Left lung (tissue), 10 donors: ENCODE results near the gene CD80. TPM values are rescaled to one million over a fixed set of nuclear protein-coding genes. Genes with fewer than 3 reads are reported as not detected.
A peak's percentile ranks its signal among the peaks of the same experiment; 100 is the strongest.

ENCODE experiments used
- ATAC-seq: fragments of 200-7000 bp; cut with Tn5 transposase; one replicate; pipeline ENCODE4 v1.9.1; 2020; ENCODE audit warnings: moderate library complexity
- DNase-seq, 4 donors: peaks; one replicate each; pipeline ENCODE4 v3.0.0-alpha.2; 2013 to 2020
- H3K27ac ChIP-seq, 2 donors: fragments of 200-600 bp; sonication (generic) in 1 of 2; one replicate each; pipeline versions ENCODE4 v1.5.0 to v1.8.0; 2020 to 2021
- H3K27me3 ChIP-seq, 2 donors: fragments of 200-600 bp; sonication (generic) in 1 of 2; one replicate each; pipeline versions ENCODE4 v1.5.0 to v1.8.0; 2020 to 2021
- H3K36me3 ChIP-seq, 2 donors: fragments of 200-600 bp; sonication (generic) in 1 of 2; one replicate each; pipeline versions ENCODE4 v1.5.0 to v1.8.0; 2020 to 2021
- H3K4me1 ChIP-seq, 2 donors: fragments of 200-600 bp; one replicate each; pipeline ENCODE4 v1.8.0; 2021
- H3K4me3 ChIP-seq, 2 donors: fragments of 200-600 bp; sonication (generic) in 1 of 2; one replicate each; pipeline versions ENCODE4 v1.5.0 to v1.8.0; 2020 to 2021; ENCODE audit warnings: mild to moderate bottlenecking in 1 of 2
- H3K9me3 ChIP-seq, 2 donors: fragments of 200-600 bp; sonication (generic) in 1 of 2; one replicate each; pipeline versions ENCODE4 v1.5.0 to v1.8.0; 2020 to 2021
- intact Hi-C, 2 donors: fragments of 100-400 bp; cut with DNase I; formaldehyde crosslinking; loops; one replicate each; pipeline versions ENCODE4 v1.11.2 to v1.14.2; 2022
- polyA plus RNA-seq, 6 donors: library from polyadenylated mRNA; unstranded; fragments of 120-200 nt; gene quantifications; one replicate each; pipeline ENCODE4 v1.2.1, GENCODE V29; 2013; ENCODE audit not compliant: insufficient read length in 6 of 6
- total RNA-seq, 2 donors: library from RNA; stranded (reverse); fragmentation: NEBNext Ultra II Directional; extraction: Animal tissue kit (Norgen Biotek cat#: 25700); gene quantifications; one replicate each; pipeline ENCODE4 v1.2.1, GENCODE V29; 2021
- TF ChIP-seq, protein P1 (sequence below), 2 donors: fragments of 200-600 bp; sonication (generic) in 1 of 2; IDR thresholded peaks; one replicate each; pipeline versions ENCODE4 v1.5.0 to v1.8.0; 2021; ENCODE audit warnings: antibody characterized with exemption in 2 of 2
- donor health status: DM: no; HTN: yes; CAD: no.
- donor health status: DM: no; HTN: no; CAD: no.

Gene CD80
- total and polyA plus RNA-seq, 8 donors = 2.3 to 5.4 (median 2.9) TPM

DNA sequence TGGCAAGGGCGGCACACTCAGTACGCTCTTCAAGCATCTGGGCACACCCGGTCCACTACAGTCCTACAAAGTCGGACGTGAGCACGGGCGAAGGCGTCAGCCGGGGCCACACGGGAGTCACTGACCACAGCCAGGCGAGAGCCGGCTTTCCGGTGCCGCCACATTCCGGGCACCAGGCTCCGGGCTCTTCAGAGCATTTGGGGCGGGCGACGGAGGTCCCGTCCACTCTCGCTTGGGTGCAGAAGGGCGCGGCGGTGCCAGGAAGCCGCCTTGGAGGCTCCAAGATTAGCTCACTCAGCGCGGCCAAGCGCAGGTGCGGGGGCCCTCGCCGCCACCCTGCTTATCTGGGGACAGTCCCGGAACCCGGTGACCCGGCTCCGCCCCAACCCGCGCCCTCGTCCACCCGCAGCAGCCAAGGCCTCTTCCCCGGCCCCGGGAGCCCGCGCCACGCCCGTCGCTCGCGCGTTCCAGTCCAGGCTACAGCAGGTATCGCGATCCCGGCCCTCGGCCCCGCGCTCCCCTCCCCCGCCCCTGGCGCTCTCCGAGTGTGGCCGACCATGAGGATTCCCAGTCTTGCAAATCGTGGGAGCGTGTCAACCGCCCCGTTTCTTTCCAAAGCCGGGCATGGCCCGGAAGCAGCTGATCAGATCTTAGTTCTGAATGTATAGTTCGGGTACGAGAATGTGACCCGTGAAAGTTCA, 20.1 kb upstream of the CD80 start, which contains the start of gene ADPRH:
Gene ADPRH (plus strand): TSS at position 127 of the 701 bp plus-strand sequence. CDS start 2,678 bp downstream, outside the sequence.
- intact Hi-C loops = no loop called here
- Histone ChIP-seq H3K4me3 (peak within 1 kb of the TSS; percentile 36 to 57), H3K27ac (peak within 1 kb of the TSS; percentile 90 to 96), H3K9me3 (no peaks in the 10 kb centered on the region), H3K4me1 (peaks cover 12 to 34% of the 10 kb centered on the region in 2 donors), H3K36me3 (peaks cover 0 to 5% of the 10 kb centered on the region in 2 donors), H3K27me3 (no peaks in the 10 kb centered on the region)
- ATAC-seq (peak; percentile 96), DNase-seq (peak; percentile 70 to 97 (median 86))
- TF ChIP-seq, protein P1, sequence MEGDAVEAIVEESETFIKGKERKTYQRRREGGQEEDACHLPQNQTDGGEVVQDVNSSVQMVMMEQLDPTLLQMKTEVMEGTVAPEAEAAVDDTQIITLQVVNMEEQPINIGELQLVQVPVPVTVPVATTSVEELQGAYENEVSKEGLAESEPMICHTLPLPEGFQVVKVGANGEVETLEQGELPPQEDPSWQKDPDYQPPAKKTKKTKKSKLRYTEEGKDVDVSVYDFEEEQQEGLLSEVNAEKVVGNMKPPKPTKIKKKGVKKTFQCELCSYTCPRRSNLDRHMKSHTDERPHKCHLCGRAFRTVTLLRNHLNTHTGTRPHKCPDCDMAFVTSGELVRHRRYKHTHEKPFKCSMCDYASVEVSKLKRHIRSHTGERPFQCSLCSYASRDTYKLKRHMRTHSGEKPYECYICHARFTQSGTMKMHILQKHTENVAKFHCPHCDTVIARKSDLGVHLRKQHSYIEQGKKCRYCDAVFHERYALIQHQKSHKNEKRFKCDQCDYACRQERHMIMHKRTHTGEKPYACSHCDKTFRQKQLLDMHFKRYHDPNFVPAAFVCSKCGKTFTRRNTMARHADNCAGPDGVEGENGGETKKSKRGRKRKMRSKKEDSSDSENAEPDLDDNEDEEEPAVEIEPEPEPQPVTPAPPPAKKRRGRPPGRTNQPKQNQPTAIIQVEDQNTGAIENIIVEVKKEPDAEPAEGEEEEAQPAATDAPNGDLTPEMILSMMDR (IDR thresholded peaks at IDR 0.05) = no peak

GRCh38 chr3:119575507-119575906, 16.1 kb upstream of the CD80 start:
- H3K27ac ChIP-seq = no peak overlapping the region
- DNase-seq (no peak), ATAC-seq (no peak)
- no peaks in the 10 kb centered on the region for H3K9me3 ChIP-seq
- peaks cover 13 to 27% of the 10 kb centered on the region in 2 donors for H3K4me1 ChIP-seq
- no peaks in the 10 kb centered on the region for H3K27me3 ChIP-seq
- H3K4me3 ChIP-seq = no peak overlapping the region
- TF ChIP-seq, protein P1 (IDR thresholded peaks at IDR 0.05) = no peak
- H3K36me3 ChIP-seq = no peaks in the 10 kb centered on the region
- intact Hi-C loops = no loop called here

DNA sequence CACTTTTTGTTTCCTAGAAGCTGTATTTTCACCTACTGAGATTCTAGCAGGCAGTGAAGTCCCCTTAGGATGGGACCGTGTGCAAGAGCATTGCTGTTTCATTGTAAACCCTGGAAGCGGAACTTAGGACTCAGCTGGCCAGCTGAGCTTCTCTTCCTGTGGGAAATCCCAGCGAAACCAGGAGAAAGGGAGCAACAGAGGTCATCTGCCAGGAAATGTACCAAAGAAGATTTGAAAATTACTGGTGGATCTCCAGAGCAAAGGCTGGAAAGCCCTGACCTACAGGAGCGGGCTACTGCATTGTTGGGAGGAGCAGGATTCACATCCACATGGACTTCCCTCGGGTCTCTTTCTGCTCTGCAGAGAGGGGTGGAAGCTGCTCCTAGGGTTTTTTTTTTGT, 12.3 kb upstream of the CD80 start:
- H3K4me3 ChIP-seq = no peak overlapping the region
- no peak for DNase-seq
- H3K27ac ChIP-seq = peak overlapping the region; percentile 13 to 72
- intact Hi-C loops = no loop called here
- no peaks in the 10 kb centered on the region for H3K36me3 ChIP-seq
- no peaks in the 10 kb centered on the region for H3K9me3 ChIP-seq
- ATAC-seq = peak; percentile 38
- H3K27me3 ChIP-seq = no peaks in the 10 kb centered on the region
- TF ChIP-seq, protein P1 (IDR thresholded peaks at IDR 0.05) = no peak
- peaks cover 4 to 19% of the 10 kb centered on the region in 2 donors for H3K4me1 ChIP-seq

DNA sequence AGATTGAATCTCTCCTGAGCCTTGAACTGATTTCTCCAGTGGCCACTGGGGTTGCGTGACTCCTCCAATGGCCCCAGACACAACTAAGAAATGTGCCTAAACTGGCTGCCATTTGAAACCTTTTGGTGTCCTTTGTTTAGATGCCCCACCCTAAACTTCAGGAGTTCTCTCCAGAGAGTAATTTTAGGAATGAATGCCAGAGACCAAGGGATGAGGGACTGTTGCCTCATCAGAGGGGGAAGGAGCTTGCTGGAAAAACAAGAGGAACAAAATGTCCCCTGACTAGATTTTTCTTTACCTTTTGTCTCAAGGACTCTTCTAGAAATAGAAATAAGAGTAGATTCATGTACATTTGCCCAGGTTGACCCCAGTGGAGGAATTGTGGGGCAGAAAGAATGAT, 11.8 kb upstream of the CD80 start:
- TF ChIP-seq, protein P1 (IDR thresholded peaks at IDR 0.05) = no peak
- ATAC-seq (no peak), DNase-seq (no peak)
- Histone ChIP-seq H3K4me3 (no peak overlapping the region), H3K36me3 (no peaks in the 10 kb centered on the region), H3K9me3 (no peaks in the 10 kb centered on the region), H3K27ac (peak overlapping the region; percentile 13 to 72), H3K4me1 (peaks cover 4 to 19% of the 10 kb centered on the region in 2 donors), H3K27me3 (no peaks in the 10 kb centered on the region)
- intact Hi-C loops = no loop called here

DNA sequence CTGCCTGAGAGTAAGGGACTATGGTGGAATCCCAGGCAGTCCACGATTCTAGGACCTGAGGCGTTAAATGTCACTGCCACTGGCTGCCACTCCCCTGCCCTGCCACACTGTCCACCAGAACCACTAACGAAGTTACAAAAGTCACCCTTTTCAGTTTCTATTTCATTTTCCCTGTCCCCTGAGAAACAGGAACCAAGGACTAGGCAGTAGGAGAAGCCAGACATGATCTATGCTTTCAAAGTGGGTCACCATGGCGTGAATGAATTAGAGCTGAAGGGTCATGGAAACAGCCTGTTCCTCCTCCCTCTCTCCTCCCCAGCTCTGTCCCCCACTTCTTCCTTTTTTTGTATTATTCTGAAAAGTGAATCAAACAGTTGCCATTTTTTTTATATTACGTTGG, 10.8 kb upstream of the CD80 start:
- DNase-seq (no peak), ATAC-seq (peak; percentile 87)
- H3K4me1 ChIP-seq = peaks cover 4 to 19% of the 10 kb centered on the region in 2 donors
- no peaks in the 10 kb centered on the region for H3K27me3 ChIP-seq
- no peaks in the 10 kb centered on the region for H3K9me3 ChIP-seq
- no peaks in the 10 kb centered on the region for H3K36me3 ChIP-seq
- peak overlapping the region in 1 of 2 donors; percentile 72 for H3K27ac ChIP-seq
- H3K4me3 ChIP-seq = no peak overlapping the region
- intact Hi-C loops = no loop called here
- TF ChIP-seq, protein P1 (IDR thresholded peaks at IDR 0.05) = no peak
